ENCODE data around the gene ASTN2. TPM values are rescaled to one million over a fixed set of nuclear protein-coding genes. Genes with fewer than 3 reads are reported as not detected.

ASTN2 gene
- total and polyA plus RNA-seq, 4 donors: 0.57 to 2.9 (median 1.4) TPM

DNA sequence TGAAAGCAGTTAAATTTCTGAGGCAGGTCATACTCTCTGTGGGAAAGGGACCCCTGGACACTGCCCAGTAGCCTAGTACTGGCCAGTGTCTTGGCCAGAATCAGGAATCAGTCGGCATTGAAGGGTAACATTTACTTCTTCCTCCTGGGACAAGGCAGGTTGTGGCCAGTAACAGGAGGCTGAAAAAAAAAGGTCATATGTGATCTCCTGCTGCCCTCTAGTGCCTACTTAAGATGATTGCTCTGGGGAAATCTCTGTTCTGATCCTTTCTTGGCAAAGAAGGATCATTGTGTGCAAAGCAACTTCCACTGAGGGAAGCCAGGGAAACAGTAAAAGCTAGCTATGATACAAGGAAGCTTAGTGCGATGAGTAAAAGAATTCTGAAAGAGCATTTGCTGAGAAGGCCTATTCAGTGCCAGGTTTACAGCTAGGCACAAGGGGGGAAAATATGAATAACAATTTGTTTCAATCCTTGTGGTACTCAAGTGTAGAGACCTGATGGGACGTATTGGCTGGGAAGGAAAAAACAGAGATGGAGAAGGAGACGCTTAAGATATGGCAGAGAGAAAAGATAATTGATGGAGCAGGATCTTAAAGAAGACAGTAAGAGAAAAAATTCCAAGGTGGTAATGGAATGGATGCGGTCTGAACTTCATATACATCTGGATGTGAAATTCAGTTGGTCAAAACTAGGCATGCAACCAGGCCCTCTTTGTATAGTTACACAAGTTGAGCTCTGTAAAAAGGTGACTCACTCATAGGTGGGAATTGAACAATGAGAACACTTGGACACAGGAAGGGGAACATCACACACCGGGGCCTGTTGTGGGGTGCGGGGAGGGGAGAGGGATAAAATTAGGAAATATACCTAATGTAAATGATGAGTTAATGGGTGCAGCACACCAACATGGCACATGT is 753.6 kb downstream of the ASTN2 start:
- DNase-seq (ENCODE audit: low spot score): no peak
- Histone ChIP-seq H3K27ac (ENCODE audit: low read depth in 1 of 2, low read length in 2 of 2) (no peak overlapping the region), H3K9ac (ENCODE audit: low read depth in 1 of 2, low read length in 2 of 2) (no peak overlapping the region), H3K4me1 (ENCODE audit: control insufficient read depth in 4 of 4, insufficient read depth in 4 of 4, low read length in 3 of 4) (no peaks in the 10 kb centered on the region), H3K4me3 (ENCODE audit: low read depth in 1 of 3, low read length in 3 of 3) (no peak overlapping the region), H3K9me3 (ENCODE audit: control insufficient read depth in 4 of 4, low read length in 3 of 4) (no peaks in the 10 kb centered on the region), H3K36me3 (ENCODE audit: control insufficient read depth in 4 of 4, insufficient read depth in 3 of 4, low read depth in 1 of 4, low read length in 3 of 4) (no peaks in the 10 kb centered on the region), H3K27me3 (ENCODE audit: control insufficient read depth in 4 of 4, insufficient read depth in 4 of 4, low read length in 3 of 4) (no peaks in the 10 kb centered on the region)
- TF ChIP-seq, protein P1, sequence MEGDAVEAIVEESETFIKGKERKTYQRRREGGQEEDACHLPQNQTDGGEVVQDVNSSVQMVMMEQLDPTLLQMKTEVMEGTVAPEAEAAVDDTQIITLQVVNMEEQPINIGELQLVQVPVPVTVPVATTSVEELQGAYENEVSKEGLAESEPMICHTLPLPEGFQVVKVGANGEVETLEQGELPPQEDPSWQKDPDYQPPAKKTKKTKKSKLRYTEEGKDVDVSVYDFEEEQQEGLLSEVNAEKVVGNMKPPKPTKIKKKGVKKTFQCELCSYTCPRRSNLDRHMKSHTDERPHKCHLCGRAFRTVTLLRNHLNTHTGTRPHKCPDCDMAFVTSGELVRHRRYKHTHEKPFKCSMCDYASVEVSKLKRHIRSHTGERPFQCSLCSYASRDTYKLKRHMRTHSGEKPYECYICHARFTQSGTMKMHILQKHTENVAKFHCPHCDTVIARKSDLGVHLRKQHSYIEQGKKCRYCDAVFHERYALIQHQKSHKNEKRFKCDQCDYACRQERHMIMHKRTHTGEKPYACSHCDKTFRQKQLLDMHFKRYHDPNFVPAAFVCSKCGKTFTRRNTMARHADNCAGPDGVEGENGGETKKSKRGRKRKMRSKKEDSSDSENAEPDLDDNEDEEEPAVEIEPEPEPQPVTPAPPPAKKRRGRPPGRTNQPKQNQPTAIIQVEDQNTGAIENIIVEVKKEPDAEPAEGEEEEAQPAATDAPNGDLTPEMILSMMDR (IDR thresholded peaks at IDR 0.05; ENCODE audit: low read depth, low read length, missing input control): peak; percentile 80
- peak; percentile 94 to 96 for TF ChIP-seq RAD21 (IDR thresholded peaks at IDR 0.05)
- no peak for TF ChIP-seq FOXA1 (IDR thresholded peaks at IDR 0.05)
- 66% methylated on average over 7 of the region's 7 CpGs for WGBS

DNA sequence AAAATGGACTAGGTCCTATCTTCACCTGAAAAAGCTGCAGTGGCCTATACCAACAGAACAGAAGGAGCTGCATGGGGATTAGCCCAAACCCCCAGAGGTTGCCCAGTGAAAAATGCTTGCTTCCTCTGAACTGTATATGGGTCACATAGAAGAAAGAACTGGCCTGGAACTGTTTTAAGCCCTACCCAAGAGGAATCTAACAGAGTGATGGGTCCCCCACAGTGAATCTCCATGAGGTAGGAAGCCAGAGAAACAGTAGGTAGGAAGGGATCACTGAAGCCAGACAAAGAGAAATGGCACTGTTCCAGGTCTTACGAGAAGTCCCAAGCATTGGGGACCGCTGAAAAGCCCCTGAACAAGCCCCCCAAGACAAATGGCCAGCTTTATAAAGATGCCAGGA is 756.6 kb downstream of the ASTN2 start:
- no peaks in the 10 kb centered on the region for H3K4me1 ChIP-seq (ENCODE audit: control insufficient read depth in 4 of 4, insufficient read depth in 4 of 4, low read length in 3 of 4)
- no peaks in the 10 kb centered on the region for H3K27me3 ChIP-seq (ENCODE audit: control insufficient read depth in 4 of 4, insufficient read depth in 4 of 4, low read length in 3 of 4)
- WGBS: 96% methylated on average over 2 of the region's 2 CpGs
- H3K27ac ChIP-seq (ENCODE audit: low read depth in 1 of 2, low read length in 2 of 2): no peak overlapping the region
- H3K9me3 ChIP-seq (ENCODE audit: control insufficient read depth in 4 of 4, low read length in 3 of 4): no peaks in the 10 kb centered on the region
- no peak for DNase-seq (ENCODE audit: low spot score)
- no peak overlapping the region for H3K9ac ChIP-seq (ENCODE audit: low read depth in 1 of 2, low read length in 2 of 2)
- no peak overlapping the region for H3K4me3 ChIP-seq (ENCODE audit: low read depth in 1 of 3, low read length in 3 of 3)
- TF ChIP-seq, protein P2, sequence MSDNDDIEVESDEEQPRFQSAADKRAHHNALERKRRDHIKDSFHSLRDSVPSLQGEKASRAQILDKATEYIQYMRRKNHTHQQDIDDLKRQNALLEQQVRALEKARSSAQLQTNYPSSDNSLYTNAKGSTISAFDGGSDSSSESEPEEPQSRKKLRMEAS (IDR thresholded peaks at IDR 0.05): no peak
- no peak for TF ChIP-seq YY1 (IDR thresholded peaks at IDR 0.05)
- no peak for TF ChIP-seq HNF4G (IDR thresholded peaks at IDR 0.05)
- TF ChIP-seq NR2F2 (IDR thresholded peaks at IDR 0.05): no peak
- TF ChIP-seq SP1 (IDR thresholded peaks at IDR 0.05): no peak
- TF ChIP-seq, protein P3, sequence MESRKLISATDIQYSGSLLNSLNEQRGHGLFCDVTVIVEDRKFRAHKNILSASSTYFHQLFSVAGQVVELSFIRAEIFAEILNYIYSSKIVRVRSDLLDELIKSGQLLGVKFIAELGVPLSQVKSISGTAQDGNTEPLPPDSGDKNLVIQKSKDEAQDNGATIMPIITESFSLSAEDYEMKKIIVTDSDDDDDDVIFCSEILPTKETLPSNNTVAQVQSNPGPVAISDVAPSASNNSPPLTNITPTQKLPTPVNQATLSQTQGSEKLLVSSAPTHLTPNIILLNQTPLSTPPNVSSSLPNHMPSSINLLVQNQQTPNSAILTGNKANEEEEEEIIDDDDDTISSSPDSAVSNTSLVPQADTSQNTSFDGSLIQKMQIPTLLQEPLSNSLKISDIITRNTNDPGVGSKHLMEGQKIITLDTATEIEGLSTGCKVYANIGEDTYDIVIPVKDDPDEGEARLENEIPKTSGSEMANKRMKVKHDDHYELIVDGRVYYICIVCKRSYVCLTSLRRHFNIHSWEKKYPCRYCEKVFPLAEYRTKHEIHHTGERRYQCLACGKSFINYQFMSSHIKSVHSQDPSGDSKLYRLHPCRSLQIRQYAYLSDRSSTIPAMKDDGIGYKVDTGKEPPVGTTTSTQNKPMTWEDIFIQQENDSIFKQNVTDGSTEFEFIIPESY (IDR thresholded peaks at IDR 0.05): no peak
- no peak for TF ChIP-seq FOXA1 (IDR thresholded peaks at IDR 0.05)
- no peak for TF ChIP-seq RAD21 (IDR thresholded peaks at IDR 0.05)
- TF ChIP-seq, protein P4, sequence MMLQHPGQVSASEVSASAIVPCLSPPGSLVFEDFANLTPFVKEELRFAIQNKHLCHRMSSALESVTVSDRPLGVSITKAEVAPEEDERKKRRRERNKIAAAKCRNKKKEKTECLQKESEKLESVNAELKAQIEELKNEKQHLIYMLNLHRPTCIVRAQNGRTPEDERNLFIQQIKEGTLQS (IDR thresholded peaks at IDR 0.05): no peak
- TF ChIP-seq RXRA (IDR thresholded peaks at IDR 0.05): no peak
- H3K36me3 ChIP-seq (ENCODE audit: control insufficient read depth in 4 of 4, insufficient read depth in 3 of 4, low read depth in 1 of 4, low read length in 3 of 4): no peaks in the 10 kb centered on the region

DNA sequence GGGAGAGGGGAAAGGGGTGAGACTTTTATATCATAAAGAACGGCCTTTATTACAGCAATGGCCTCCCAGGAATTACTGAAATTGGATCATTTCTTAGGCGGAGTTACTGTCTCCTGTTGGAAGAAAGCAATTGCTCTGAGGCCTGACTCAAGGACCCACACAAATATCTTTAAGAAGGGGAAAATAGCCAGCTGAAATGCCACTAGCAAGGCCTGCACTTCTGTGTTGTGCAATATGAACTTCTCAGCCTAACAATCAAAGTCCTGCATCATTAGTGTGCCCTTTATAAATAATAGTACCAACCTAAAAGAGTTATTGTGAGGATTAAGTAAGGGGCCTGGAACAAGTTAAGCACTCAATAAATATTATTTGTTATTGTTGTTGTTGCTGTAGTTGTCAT is 757.9 kb downstream of the ASTN2 start:
- no peaks in the 10 kb centered on the region for H3K4me1 ChIP-seq (ENCODE audit: control insufficient read depth in 4 of 4, insufficient read depth in 4 of 4, low read length in 3 of 4)
- DNase-seq (ENCODE audit: low spot score): no peak
- no peaks in the 10 kb centered on the region for H3K9me3 ChIP-seq (ENCODE audit: control insufficient read depth in 4 of 4, low read length in 3 of 4)
- H3K27ac ChIP-seq (ENCODE audit: low read depth in 1 of 2, low read length in 2 of 2): no peak overlapping the region
- WGBS: 88% methylated on average over 2 of the region's 2 CpGs
- TF ChIP-seq HNF4G (IDR thresholded peaks at IDR 0.05) (no peak), RXRA (IDR thresholded peaks at IDR 0.05) (no peak), TAF1 (conservative IDR thresholded peaks at IDR 0.05) (no peak), GABPA (IDR thresholded peaks at IDR 0.05 in 1 of 2, conservative IDR thresholded peaks at IDR 0.05 in 1 of 2) (no peak), FOXA1 (IDR thresholded peaks at IDR 0.05) (no peak), NR2F2 (IDR thresholded peaks at IDR 0.05) (no peak), YY1 (IDR thresholded peaks at IDR 0.05) (no peak)
- TF ChIP-seq, protein P3 (IDR thresholded peaks at IDR 0.05): no peak
- H3K4me3 ChIP-seq (ENCODE audit: low read depth in 1 of 3, low read length in 3 of 3): no peak overlapping the region
- no peaks in the 10 kb centered on the region for H3K36me3 ChIP-seq (ENCODE audit: control insufficient read depth in 4 of 4, insufficient read depth in 3 of 4, low read depth in 1 of 4, low read length in 3 of 4)
- no peak overlapping the region for H3K9ac ChIP-seq (ENCODE audit: low read depth in 1 of 2, low read length in 2 of 2)
- no peaks in the 10 kb centered on the region for H3K27me3 ChIP-seq (ENCODE audit: control insufficient read depth in 4 of 4, insufficient read depth in 4 of 4, low read length in 3 of 4)

Data from liver (tissue), 9 donors.